Endothelial cell of umbilical vein (primary cell): ENCODE data around the gene ZIC5. TPM values are rescaled to one million over a fixed set of nuclear protein-coding genes. Genes with fewer than 3 reads are reported as not detected.

Experiments
- Bru-seq: library from RNA; stranded (reverse); fragments of 400-500 nt; gene quantifications from one replicate; lab custom pipeline; 2021; lab: Mats Ljungman, UMichigan
- BruChase-seq, 2 experiments: library from RNA; stranded (reverse); fragments of 400-500 nt; gene quantifications; one replicate each; lab custom pipeline; 2021; lab: Mats Ljungman, UMichigan
- BruUV-seq: library from RNA; stranded (reverse); fragments of 400-500 nt; replicated peaks from 2 replicates; lab custom pipeline; 2021; lab: Mats Ljungman, UMichigan
- CTCF ChIA-PET: fragments of 300-600, 350-600 bp; sonication (Branson Sonifier 250); formaldehyde crosslinking; loops from one replicate; lab custom pipeline; 2021; ENCODE audit warnings: antibody characterized with exemption, inconsistent platforms; lab: Charles Lee
- POLR2A ChIA-PET: fragments of 300-600, 350-600 bp; sonication (Branson Sonifier 250); formaldehyde crosslinking; loops from one replicate; lab custom pipeline; 2021; ENCODE audit warnings: antibody characterized with exemption, inconsistent platforms; lab: Charles Lee
- DNase-seq: peaks from one replicate; pipeline ENCODE4 v3.0.0-alpha.2; 2011; ENCODE audit warnings: low read depth, low spot score
- FAIRE-seq: peaks from 2 replicates; lab custom pipeline; 2011; peaks lifted over from hg19 to GRCh38; lab: Jason Lieb, UNC
- H2AFZ ChIP-seq: 2 replicates; pipeline ENCODE4 v1.6.0; 2012; ENCODE audit warnings: low read depth, low read length, control low read depth, inconsistent platforms
- H3K27ac ChIP-seq: 2 replicates; pipeline ENCODE4 v1.5.1; 2011; ENCODE audit warnings: low read depth, mild to moderate bottlenecking, control low read depth, low read length, moderate library complexity; ENCODE audit not compliant: insufficient read depth
- H3K27me3 ChIP-seq, 2 experiments: 2 replicates each; pipeline versions ENCODE4 v1.6.0 to v1.6.1; 2011; ENCODE audit warnings: low read length in 2 of 2, mixed read lengths in 1 of 2; ENCODE audit not compliant: control insufficient read depth in 2 of 2, insufficient read depth in 2 of 2
- H3K36me3 ChIP-seq, 2 experiments: 2 replicates in 1 of 2; 3 replicates in 1 of 2; pipeline ENCODE4 v1.5.1; 2011; ENCODE audit warnings: low read length in 2 of 2, mild to moderate bottlenecking in 1 of 2, moderate library complexity in 1 of 2; ENCODE audit not compliant: control insufficient read depth in 2 of 2, insufficient read depth in 2 of 2; ENCODE audit errors: extremely low read depth in 1 of 2
- H3K4me1 ChIP-seq: 3 replicates; pipeline ENCODE4 v1.5.1; 2011; ENCODE audit warnings: mild to moderate bottlenecking, low read length; ENCODE audit not compliant: control insufficient read depth, insufficient read depth; ENCODE audit errors: extremely low read depth
- H3K4me2 ChIP-seq: 2 replicates; pipeline ENCODE4 v1.6.1; 2011; ENCODE audit warnings: low read length, control low read depth, mixed read lengths; ENCODE audit not compliant: insufficient read depth
- H3K4me3 ChIP-seq, 3 experiments: fragments of 200-600 bp in 1 of 3; sonication (generic), shearing (Covaris generic) in 1 of 3; replicated peaks in 1 of 3; 2 replicates each; pipeline ENCODE4 v1.5.1; 2011 to 2016; ENCODE audit warnings: control low read depth in 3 of 3, low read length in 3 of 3, mild to moderate bottlenecking in 2 of 3, inconsistent platforms in 1 of 3, low read depth in 1 of 3, moderate library complexity in 1 of 3; ENCODE audit not compliant: insufficient read depth in 1 of 3
- H3K79me2 ChIP-seq: 2 replicates; pipeline ENCODE4 v1.6.0; 2012; ENCODE audit warnings: low read length, inconsistent platforms; ENCODE audit not compliant: control insufficient read depth, insufficient read depth
- H3K9ac ChIP-seq: replicated peaks from 2 replicates; pipeline ENCODE3; 2011; ENCODE audit warnings: low read length, control low read depth; ENCODE audit not compliant: insufficient read depth; ENCODE audit errors: extremely low read depth
- H3K9me1 ChIP-seq: replicated peaks from 3 replicates; pipeline ENCODE4 v1.6.0; 2011; ENCODE audit warnings: mild to moderate bottlenecking, low read length; ENCODE audit not compliant: control insufficient read depth, insufficient read depth; ENCODE audit errors: extremely low read depth
- H3K9me3 ChIP-seq: replicated peaks from 2 replicates; pipeline ENCODE4 v1.5.1; 2012; ENCODE audit warnings: low read length, inconsistent platforms; ENCODE audit not compliant: control insufficient read depth, insufficient read depth
- H4K20me1 ChIP-seq: replicated peaks from 2 replicates; pipeline ENCODE3; 2011; ENCODE audit warnings: mild to moderate bottlenecking, low read length; ENCODE audit not compliant: control insufficient read depth, insufficient read depth; ENCODE audit errors: extremely low read depth
- EZH2 ChIP-seq: IDR thresholded peaks from 2 replicates; pipeline ENCODE4 v1.6.1; 2012; ENCODE audit warnings: borderline replicate concordance, low read depth, mild to moderate bottlenecking, moderate library complexity, low read length, inconsistent platforms; ENCODE audit not compliant: severe bottlenecking
- POLR2A ChIP-seq: IDR thresholded peaks from 2 replicates; pipeline ENCODE4 v1.6.1; 2012; ENCODE audit warnings: low read depth, mild to moderate bottlenecking, control low read depth, low read length
- dilution Hi-C: fragments of 300-500 bp; cut with MboI; formaldehyde crosslinking; loops from one replicate; pipeline ENCODE4 v1.15.0; 2019; ENCODE audit warnings: low sequenced_read_pairs; ENCODE audit not compliant: extremely low pct_ligation_motif_present
- intact Hi-C: fragments of 100-400 bp; cut with micrococcal nuclease; formaldehyde crosslinking; loops from one replicate; pipeline ENCODE4 v1.10.0; 2022
- long read RNA-seq: library from polyadenylated mRNA; stranded (forward); transcript quantifications from one replicate; pipeline ENCODE4 v2.0.0, GENCODE V29; 2021
- polyA minus RNA-seq, 3 experiments: library from RNA; depleted of rRNA, polyadenylated mRNA; stranded (reverse); fragments of >200 nt; gene quantifications; 1 replicate in 1 of 3; 2 replicates in 2 of 3; pipeline ENCODE4 v1.2.3, GENCODE V29; 2011
- polyA plus RNA-seq, 4 experiments: library from polyadenylated mRNA; depleted of rRNA in 3 of 4; stranded (reverse) in 3 of 4; unstranded in 1 of 4; fragments of >200 nt; gene quantifications; 2 replicates each; pipeline versions ENCODE4 v1.2.1 to v1.2.3, GENCODE V29; 2011 to 2012; ENCODE audit warnings: missing spikeins in 1 of 4
- total RNA-seq: library from RNA; stranded (reverse); gene quantifications from 2 replicates; pipeline ENCODE4 v1.2.3, GENCODE V29; 2021
- TF ChIP-seq, protein P1 (sequence below), 2 donors: IDR thresholded peaks; 1 replicate in 1 of 2; 2 replicates in 1 of 2; pipeline ENCODE4 v1.5.1; 2011; ENCODE audit warnings: low read length in 2 of 2, mild to moderate bottlenecking in 2 of 2, moderate library complexity in 2 of 2, control low read depth in 1 of 2, inconsistent platforms in 1 of 2, low read depth in 1 of 2; ENCODE audit not compliant: insufficient read depth in 1 of 2; ENCODE audit errors: extremely low read depth in 1 of 2

ZIC5 gene
- total RNA-seq (not detected in 2 replicates), polyA plus RNA-seq (not detected in 2 replicates), polyA minus RNA-seq (0.04 TPM in 1 of 2 replicates, not detected in the other), Bru-seq, nascent RNA (percentile 8 among the genes with signal in this experiment), BruChase-seq, experiment 1, labeled RNA remaining after a 6-hour chase (not detected), BruChase-seq, experiment 2, labeled RNA remaining after a 2-hour chase (not detected)
- not detected in 2 replicates for polyA plus RNA-seq (2011; cell fraction: cytosol; rRNA removed)
- not detected in 2 replicates for polyA plus RNA-seq (2011; cell fraction: nucleus; rRNA removed)
- not detected in 2 replicates for polyA plus RNA-seq (2012)
- 2.3 TPM for polyA minus RNA-seq (2011; cell fraction: cytosol; rRNA and poly(A)+ RNA removed)
- polyA minus RNA-seq (2011; cell fraction: nucleus; rRNA and poly(A)+ RNA removed), result not detected in 2 replicates
- long read RNA-seq, result 0 reads

DNA sequence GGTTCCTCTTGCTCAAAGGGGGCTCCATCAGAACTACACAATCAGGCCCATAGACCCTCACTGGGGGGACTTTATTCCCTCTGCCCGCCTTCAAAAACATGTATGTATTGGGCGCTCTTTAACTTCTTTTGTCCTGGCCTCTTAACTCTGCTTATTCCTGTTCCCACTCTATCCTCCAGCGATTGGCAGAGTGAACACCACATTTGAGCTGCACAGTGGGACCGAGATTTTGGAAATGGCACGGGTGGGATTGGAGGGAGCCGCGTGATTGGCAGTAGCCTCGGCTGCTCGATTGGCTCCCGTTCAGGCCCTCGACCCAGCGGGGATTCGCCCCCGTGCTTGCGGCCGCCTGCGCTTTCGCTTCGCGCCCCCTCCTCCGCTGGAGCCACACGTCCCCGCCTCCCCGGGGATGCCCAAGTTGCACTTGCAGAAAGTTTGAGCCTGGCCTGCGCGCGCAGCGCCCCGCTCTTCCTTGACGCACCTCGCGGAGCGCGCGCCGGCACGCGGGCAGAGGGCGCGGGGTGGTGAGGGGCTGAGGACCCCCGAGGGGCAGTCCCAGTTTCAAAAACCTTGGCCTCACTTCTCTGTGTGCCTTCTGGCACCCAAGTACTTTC is at the start of gene ZIC5:
Gene ZIC5, minus strand, starts transcription at position 192 of the 614 bp plus-strand sequence. Its CDS starts 164 bp downstream, at position 28.
- FAIRE-seq (no peak), DNase-seq (no peak)
- no TSS peak for BruUV-seq
- Histone ChIP-seq H3K9me3 (no peaks in the 10 kb centered on the region), H4K20me1 (peaks cover 3% of the 10 kb centered on the region), H3K4me2 (no peak within 1 kb of the TSS), H3K9ac (no peak within 1 kb of the TSS), H3K27ac (no peak within 1 kb of the TSS), H3K27me3 (peaks cover 82 to 96% of the 10 kb centered on the region in 2 experiments), H2AFZ (no peak within 1 kb of the TSS), H3K4me3 (no peak within 1 kb of the TSS), H3K4me1 (no peaks in the 10 kb centered on the region), H3K36me3 (no peaks in the 10 kb centered on the region), H3K79me2 (no peaks in the 10 kb centered on the region), H3K9me1 (no peaks in the 10 kb centered on the region)
- dilution Hi-C loops (no loop called here), intact Hi-C loops (loop anchor here (10.0 kb wide), 1 partner anchor 703 kb away; the partner anchor contains the start of gene TMTC4)
- TF ChIP-seq POLR2A (no peak), EZH2 (peak; percentile 87)
- TF ChIP-seq, protein P1, sequence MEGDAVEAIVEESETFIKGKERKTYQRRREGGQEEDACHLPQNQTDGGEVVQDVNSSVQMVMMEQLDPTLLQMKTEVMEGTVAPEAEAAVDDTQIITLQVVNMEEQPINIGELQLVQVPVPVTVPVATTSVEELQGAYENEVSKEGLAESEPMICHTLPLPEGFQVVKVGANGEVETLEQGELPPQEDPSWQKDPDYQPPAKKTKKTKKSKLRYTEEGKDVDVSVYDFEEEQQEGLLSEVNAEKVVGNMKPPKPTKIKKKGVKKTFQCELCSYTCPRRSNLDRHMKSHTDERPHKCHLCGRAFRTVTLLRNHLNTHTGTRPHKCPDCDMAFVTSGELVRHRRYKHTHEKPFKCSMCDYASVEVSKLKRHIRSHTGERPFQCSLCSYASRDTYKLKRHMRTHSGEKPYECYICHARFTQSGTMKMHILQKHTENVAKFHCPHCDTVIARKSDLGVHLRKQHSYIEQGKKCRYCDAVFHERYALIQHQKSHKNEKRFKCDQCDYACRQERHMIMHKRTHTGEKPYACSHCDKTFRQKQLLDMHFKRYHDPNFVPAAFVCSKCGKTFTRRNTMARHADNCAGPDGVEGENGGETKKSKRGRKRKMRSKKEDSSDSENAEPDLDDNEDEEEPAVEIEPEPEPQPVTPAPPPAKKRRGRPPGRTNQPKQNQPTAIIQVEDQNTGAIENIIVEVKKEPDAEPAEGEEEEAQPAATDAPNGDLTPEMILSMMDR (IDR thresholded peaks at IDR 0.05; ENCODE audit: extremely low read depth in 1 of 2, insufficient read depth in 1 of 2, low read depth in 1 of 2, low read length in 2 of 2), result no peak
- ChIA-PET CTCF (no interaction called here), POLR2A (no interaction called here)
